Ramos (cell line): ENCODE measurements around the gene NECTIN1.

Experiments
- in situ Hi-C: fragments of 300-500 bp; cut with MboI; formaldehyde crosslinking; loops from one replicate; pipeline ENCODE4 v1.14.3; 2022; ENCODE audit warnings: low sequenced_read_pairs; ENCODE audit not compliant: unreplicated experiment

The NECTIN1 gene

DNA sequence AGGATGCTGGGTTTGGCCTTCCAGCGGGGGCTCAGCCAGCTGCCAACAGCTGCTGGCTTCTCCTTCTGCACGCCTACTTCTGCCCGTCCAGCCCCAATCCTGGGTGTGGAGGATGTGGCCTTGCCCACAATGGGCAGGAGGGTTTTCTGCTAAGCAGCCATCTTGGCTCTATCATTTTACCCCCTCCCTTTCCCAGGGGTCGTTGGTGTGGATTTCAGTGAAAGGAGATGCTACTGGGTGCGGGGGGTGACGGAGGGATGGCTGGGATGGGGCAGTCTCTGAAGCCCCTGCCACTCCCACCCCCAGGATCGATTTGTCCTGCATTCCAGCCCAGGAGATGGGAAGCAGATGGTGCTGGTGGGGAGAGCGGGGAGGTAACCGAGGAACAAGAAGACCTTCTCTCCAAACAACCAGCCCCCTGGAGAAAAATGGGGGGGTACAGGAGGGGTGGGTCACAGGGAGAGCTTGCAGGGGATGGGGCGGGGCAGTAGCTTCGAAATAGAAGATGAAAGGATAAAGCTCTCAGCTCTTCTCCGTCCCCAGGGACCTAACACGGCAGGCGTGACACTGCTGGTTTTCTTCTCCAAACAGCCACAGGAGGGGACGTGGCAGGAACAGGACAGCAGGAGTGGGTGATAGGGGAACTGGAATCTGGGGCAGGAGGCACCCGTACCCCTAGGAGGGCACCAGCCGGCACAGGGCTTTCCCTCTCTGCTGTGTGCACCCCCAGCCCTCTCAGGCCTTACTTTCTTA lies 68.9 kb downstream of the NECTIN1 start:
- in situ Hi-C loops, result loop anchor here (10.0 kb wide), 1 partner anchor 435 kb away; no protein-coding TSS in a partner anchor

DNA sequence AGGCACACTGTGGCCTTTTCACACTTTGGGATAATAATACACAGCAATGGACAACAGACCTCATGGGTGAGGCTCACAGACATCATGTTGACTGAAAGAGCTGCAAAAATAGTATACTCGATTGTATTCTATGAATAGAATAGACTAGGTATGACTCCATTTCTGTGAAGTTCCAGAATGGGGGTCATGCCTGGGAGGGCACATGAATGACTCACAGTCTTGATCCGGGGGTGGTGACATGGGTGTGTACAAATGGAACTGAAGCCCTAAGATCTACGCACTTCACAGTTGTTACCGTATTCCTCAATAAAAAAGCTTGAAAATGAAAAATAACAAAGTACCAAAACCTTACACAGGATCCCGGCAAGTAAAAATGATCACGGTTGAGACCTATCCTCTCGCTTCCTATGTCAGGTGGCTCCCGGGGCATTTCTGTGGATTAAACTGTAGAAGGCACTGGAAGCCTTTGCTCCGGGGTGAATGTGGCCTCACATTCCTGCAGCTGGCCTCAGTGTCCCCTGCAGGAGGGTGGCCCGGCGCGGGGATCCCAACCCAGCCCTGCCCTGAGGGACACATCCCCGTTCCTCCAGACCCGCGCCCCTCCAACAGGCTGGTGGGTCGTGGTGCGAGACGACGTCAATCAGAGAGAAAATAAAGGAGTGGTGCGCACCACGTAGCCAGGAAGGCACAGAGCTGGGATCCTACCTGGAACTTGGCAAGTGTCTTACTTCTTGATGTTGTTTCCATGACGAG lies 75.9 kb downstream of the NECTIN1 start:
- in situ Hi-C loops, result loop anchor here (10.0 kb wide), 1 partner anchor 442 kb away; no protein-coding TSS in a partner anchor

DNA sequence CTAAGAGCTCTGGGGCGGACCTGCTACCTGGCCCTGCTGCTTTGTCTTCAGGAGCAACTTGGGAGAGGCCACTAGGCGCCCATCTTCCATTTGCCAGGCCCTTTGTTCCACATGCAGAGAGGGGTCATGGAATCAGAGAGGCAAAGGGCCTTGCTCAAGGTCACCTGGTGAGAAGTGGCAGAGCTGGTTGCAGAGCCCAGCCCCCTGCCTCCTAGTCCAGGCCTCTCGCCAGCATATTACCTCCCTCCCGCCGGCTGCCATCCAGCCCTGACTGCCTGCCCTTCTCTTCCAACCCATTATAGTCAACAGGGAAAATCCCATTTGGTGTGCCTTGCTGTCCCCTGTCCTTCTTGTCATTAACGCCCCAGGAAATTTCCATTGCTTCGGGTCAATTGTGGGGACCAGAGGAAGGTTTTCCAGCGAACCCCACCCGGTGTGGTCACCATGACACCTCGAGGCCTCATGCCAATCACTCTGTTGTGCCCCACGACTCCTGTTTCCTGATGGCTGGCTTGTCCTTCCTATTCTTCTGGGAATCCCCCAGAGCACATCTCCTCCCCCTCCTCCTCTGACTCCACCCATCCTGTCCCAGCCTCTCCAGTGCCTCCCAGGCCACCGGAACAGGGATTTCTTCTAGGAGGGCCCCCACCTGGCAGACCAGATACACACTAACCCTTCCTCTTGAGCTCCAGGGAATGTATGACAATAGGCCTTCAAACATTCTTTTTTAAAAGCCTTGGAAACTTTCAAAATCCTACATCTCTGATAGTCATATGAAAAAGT lies 77.0 kb downstream of the NECTIN1 start:
- in situ Hi-C loops, result loop anchor here (10.0 kb wide), 1 partner anchor 443 kb away; no protein-coding TSS in a partner anchor

DNA sequence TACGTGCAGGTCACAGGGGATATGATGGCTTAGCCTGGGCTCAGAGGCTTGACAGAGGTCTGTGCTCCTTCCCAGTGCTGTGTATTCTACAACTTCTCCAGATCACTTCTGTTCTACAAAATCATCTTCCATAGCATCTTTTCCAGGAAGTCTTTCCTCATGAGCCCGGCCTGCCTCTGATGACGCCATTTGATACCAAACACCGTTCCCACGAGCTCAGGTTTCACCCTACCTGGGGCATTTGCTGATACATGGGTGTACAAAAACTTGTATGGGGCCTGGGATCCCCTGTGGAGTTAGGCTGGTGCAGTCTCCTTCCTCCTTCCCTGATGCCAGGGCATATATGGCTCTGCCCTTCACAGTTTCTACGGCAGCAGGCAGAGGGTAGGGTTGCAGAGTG lies 78.7 kb downstream of the NECTIN1 start:
- in situ Hi-C loops, result loop anchor here (10.0 kb wide), 1 partner anchor 445 kb away; no protein-coding TSS in a partner anchor

DNA sequence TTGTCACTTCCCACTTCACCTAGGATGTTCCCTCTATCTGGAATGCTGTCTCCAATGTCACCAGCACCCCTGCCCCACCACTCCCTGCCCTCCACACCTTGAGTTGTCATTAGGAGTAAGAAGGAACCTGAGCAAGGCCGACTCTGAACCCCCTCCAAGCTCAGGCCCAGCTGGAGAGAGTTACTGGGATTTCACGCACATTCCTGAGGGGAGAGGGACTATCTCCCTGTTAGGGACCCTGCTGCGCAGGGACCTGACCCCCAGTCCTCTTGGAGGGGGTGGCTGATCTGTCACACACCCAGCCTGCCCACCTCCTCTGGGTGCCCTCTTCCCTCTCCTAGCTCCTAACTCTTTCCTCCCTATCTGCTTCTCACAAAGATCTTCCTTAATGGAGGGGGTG lies 81.7 kb downstream of the NECTIN1 start:
- in situ Hi-C loops, result no loop called here

DNA sequence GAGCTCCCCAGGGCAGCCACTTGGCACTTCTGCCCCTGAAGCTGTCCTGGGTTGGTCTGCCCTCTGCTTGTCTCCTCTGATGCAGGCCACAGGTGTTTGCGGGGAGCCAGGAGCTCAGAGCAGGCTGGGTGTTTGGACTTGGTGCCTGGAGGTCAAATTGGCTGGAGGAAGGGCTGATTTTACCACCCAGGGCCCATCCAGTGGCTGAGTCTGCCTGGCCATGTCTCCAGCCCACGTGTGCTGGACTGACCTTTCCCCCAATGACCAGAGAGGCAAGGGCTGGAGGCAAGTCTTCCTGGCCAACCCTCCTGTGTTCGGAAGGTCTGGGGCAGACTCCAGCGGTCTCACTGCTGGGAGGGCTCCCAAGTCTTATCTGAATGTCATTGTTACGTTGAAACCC lies 84.0 kb downstream of the NECTIN1 start:
- in situ Hi-C loops, result no loop called here

DNA sequence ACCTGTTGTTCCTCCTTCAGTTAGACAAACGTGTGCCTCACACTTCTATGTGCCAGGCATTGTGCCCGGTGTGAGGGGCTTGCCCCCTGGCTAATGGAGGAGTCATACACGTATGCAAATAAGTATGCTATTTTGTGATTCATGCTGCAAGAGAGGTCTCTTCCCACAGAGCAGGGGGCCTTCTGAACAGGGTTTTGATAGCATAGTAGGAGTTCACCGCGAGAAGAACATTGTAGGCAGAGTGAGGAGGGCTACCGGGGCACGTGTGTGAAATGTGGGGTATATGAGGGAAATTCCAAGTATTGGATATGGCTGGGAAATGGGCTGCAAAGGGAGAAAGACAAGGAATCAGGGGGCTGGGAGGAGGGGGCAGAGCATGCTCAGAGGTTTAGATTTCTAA lies 84.5 kb downstream of the NECTIN1 start:
- in situ Hi-C loops, result no loop called here

DNA sequence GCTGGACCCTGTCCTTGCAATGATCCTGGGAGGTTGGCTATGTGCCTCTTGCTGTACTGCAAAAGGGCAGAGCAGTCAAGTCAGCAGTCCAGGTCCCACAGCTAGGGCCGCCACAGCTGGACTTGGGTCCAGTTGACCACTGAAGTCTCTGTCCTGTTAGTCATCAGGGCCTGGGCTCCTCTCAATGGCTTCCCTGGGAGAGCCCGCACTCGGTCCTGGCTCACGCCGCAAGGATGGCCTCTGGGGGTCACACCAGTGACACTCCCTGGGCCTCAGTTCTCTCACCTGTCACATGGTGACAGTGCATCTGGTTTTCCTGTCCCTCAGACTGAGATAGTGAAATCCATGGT lies 85.1 kb downstream of the NECTIN1 start:
- in situ Hi-C loops, result no loop called here

DNA sequence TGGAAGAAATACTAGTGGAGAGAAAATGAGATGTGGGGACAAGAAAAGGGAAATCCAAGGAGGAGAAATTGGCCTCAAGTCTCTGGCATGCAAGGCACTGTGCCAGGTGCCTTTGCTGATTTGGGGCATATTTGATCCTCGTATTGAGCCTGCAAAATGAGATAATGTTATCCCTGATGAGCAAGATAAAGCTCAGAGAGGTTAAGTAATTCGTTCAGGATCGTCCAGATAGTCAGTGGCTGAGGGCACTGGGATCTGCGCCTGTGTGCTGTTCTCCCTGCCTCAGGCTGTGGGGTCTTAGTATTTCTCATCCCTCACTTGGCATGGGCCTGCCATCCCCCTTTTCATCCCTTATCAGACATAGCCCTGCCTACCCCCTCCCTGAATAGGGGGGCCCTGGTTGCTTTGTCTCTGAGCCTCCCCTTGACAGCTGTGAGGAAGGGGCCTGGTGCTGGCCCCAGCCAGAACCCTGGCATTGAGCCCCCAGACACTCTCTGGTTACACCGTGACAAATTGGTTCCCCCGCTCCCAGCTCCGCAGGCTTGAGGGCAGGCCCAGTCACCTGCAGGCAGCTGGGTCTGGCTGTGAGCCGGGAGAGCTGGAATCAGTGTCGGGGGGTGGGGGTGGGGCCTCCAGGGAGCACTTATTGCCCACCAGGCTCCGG lies 85.7 kb downstream of the NECTIN1 start:
- in situ Hi-C loops, result no loop called here

DNA sequence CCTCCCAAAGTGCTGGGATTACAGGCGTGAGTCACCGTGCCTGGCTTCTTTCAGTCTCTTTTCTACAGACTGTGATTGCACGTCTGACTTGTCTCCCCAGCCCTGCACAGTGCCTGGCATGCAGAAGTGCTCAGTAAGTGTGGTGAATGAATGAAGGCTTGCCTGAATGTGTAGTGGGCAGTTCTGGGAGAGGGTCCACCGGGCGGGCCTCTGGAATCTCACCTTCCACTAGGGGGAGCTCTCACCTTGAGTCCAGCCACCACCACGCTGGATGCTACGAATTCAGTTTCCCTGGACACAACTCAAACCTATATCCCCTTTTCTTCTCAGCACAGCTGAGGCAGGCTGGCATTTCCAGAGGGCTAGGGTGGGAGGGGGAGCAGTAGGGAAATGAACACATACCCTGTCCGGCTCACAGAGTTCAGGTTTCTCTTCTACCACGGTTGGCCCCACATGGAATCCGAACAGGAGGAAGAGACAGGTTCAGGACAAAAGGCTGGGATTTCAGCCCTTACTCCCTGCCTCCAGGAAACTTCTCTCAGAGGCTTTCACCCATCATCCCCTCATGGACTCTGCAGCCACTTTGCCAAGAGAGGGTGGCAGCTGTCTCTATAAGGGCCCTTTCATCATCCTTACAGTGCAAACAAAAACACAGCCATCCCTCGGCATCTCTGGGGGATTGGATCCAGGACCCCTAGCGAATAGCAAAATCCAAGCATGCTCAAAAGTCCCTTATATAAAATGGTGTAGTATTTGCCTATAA lies 86.8 kb downstream of the NECTIN1 start:
- in situ Hi-C loops, result no loop called here

DNA sequence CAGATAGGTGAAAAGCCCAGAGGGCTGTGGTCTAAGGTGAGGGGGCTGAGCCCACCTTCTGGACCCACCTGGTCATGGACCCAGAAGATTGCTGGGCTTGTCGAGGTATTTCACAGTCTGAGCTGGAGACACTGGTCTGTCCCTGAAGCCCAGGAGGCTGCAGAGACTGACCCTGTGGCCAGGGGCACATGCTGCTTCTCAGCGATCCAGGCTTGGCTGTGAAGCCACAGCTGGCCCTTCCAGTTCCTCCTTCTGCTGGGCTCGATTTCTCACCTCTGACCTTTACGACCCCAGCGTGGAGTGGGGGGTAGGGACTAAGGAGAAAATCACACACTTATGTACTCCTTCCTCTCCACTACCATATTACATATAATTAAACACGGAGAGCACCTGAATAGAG lies 88.5 kb downstream of the NECTIN1 start:
- in situ Hi-C loops, result no loop called here

DNA sequence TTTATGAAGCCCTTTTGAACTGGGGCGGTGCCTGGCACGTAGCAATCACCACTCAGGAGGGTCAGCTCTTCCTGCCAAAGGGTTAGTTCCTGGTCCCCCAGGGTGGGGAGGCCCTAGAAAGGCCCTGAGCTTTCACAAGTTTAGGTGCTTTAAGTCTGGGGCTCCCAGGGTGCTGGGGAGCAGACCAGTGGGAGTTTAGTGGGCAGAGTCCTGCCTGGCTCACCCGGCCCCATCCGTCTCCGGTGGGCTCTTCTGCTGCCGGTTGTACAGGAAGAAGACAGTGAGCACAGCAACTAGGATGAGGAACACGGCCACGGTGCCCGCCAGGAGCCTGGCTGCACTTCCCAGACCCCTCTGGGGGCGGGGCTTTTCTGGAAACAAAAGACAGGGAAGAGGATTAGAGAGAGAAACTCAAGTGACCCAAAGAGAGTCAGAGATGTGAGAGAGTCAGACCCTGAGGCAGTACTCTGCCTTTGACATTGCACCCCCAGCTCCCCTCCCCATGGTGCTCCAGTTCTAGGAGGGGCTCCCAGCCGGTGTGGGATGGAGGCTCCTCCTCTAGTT lies 89.3 kb downstream of the NECTIN1 start:
- in situ Hi-C loops, result loop anchor here (10.0 kb wide), 1 partner anchor 465 kb away; no protein-coding TSS in a partner anchor

DNA sequence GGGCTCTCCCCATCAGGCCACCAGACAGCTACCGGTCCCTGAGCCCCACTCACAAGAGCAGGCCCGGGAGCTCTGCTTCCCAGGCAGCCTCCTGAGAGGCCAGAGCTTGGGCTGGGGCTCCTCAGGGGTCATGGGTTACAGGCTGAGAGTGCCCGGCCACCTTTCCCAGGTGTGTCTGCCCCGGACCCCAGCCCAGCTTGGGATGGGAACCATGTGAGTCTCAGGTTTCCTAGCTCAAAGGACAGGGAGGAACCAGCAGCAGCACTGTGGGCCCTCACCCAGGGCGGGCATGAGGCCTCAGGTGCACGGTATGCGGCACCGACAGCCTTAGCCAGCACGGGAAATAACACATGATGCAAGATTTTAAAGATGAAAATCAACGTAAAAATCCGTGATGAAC lies 90.1 kb downstream of the NECTIN1 start:
- in situ Hi-C loops, result loop anchor here (10.0 kb wide), 1 partner anchor 466 kb away; no protein-coding TSS in a partner anchor

DNA sequence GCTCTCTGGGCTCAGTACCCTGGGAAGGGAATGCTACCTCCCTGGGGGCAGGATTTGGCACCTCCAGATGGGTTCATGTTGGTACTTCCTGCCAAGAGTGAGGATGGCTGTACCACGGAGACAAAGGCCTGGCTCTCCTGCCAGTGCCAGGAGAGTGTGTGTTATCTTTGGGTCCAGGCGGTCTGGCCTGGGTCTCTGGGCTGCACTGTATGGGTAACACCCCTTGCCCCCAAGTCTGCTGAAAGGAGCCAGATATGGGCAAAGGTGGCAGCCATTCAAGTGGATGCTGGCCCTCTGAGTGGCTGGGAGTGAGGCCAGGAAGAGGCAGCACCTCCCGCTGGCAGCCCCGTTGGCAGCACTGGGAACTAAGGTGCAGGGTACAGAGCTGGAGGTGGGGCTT lies 91.5 kb downstream of the NECTIN1 start:
- in situ Hi-C loops, result loop anchor here (10.0 kb wide), 1 partner anchor 467 kb away; no protein-coding TSS in a partner anchor

DNA sequence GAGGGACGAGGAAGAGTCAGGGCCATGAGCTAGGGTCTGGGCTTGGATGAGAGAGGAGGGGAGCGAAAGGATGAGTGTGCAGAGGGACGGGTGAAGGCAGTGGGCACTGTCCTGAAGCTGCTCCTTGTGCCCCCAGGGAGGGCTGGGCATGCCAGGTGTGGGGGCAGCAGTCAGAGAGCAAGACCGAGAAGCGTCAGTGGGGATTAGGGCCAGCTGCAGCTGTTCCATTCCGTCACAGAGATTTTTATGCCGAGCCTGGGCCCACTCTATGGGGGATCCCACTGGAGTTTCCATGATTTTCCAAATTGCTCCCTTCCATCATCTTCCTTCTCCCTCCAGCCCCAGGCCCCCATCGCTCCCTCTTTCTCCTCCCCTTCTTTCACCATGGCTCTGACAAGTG lies 93.2 kb downstream of the NECTIN1 start:
- in situ Hi-C loops, result loop anchor here (10.0 kb wide), 1 partner anchor 469 kb away; no protein-coding TSS in a partner anchor

DNA sequence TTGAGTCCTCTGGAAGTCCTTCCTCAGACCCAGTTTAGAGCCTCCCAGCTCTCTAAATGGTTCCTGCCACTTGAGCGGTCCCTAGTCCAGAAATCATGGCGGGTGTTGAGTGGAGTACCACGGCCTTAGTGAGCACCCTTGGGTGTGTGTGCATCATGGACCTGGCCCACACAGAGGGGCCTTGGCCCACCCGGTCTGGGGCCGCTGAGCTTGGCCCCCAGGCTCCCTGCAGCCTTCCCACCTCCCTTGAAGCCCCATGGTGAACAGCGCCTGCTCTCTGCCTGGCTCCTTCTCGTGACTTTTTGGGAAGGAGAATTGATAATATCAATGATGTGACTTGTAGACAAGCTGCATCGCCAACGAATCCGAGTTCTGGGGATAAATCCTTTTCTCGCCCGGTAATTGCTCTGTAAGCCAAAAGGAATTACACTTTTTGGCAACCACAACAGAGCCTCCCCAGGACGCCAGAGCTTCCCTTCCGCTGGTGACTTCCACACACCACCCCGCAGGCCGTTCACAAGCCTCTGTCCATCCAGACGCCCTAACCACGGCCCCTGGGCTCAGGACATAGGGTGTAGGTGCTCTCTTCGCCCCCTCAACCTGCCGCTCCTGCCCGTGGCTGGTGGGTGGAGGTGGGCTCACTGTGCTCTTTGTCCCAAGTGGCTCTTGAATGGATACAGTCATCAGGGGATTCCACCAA lies 93.8 kb downstream of the NECTIN1 start:
- in situ Hi-C loops, result loop anchor here (10.0 kb wide), 1 partner anchor 470 kb away; no protein-coding TSS in a partner anchor

DNA sequence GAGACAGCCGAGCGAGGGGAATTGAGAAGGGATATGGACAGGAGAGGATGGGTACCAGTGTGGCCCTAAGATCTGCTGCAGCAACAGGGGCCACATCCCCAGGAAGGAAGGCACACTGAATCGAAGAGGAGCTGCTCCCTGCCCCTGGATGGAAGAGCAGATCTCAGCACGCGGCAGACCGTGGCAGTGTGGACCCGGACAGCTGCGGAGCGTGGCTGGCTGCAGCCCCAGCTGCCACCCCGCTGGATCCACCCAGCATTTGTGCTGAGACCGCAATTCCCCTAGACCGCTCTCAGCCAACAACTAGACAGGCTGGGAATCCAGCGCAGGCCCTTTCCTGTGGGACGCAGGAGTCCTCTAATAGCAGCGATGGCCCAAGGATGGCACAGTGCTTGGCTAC lies 94.7 kb downstream of the NECTIN1 start:
- in situ Hi-C loops, result loop anchor here (10.0 kb wide), 1 partner anchor 470 kb away; no protein-coding TSS in a partner anchor
